HL-60/S4 treated with phorbol 12-myristate 13-acetate at 8.2 ng/mL for 4 days and 3 days (cell line): ENCODE data around the gene TBX20.
"Not testable (repeated sequence)": the region's sequence is repeated elsewhere in the genome, so short reads cannot be mapped to it uniquely, and the experiment has no call there.

Experiments
- in situ Hi-C: fragments of 300-500 bp; cut with MboI; formaldehyde crosslinking; loops from 2 replicates; pipeline ENCODE4 v1.15.0; 2022; ENCODE audit warnings: low sequenced_read_pairs

The TBX20 gene

GRCh38 chr7:35222445-35222844, 31.5 kb downstream of the TBX20 start:
- in situ Hi-C loops: not testable (repeated sequence)

- in situ Hi-C loops: not testable (repeated sequence)
Measured at GRCh38 chr7:35220176-35220575, 33.7 kb downstream of the TBX20 start.

- in situ Hi-C loops: not testable (repeated sequence)
Measured at GRCh38 chr7:35216033-35216432, 37.9 kb downstream of the TBX20 start.

- in situ Hi-C loops: not testable (repeated sequence)
Measured at GRCh38 chr7:35215063-35215462, 38.8 kb downstream of the TBX20 start.

GRCh38 chr7:35206924-35207323, 47.0 kb downstream of the TBX20 start:
- in situ Hi-C loops: not testable (repeated sequence)

- in situ Hi-C loops: not testable (repeated sequence)
Measured at GRCh38 chr7:35204850-35205249, 49.0 kb downstream of the TBX20 start.

- in situ Hi-C loops: not testable (repeated sequence)
Measured at GRCh38 chr7:35204031-35204430, 49.9 kb downstream of the TBX20 start.

- in situ Hi-C loops: not testable (repeated sequence)
Measured at GRCh38 chr7:35202353-35202752, 51.5 kb downstream of the TBX20 start.

- in situ Hi-C loops: not testable (repeated sequence)
Measured at GRCh38 chr7:35200170-35200569, 53.7 kb downstream of the TBX20 start.

GRCh38 chr7:35198370-35199140, 55.3 kb downstream of the TBX20 start:
- in situ Hi-C loops: not testable (repeated sequence)

GRCh38 chr7:35191571-35191970, 62.3 kb downstream of the TBX20 start:
- in situ Hi-C loops: not testable (repeated sequence)

GRCh38 chr7:35190146-35190773, 63.6 kb downstream of the TBX20 start:
- in situ Hi-C loops: not testable (repeated sequence)

- in situ Hi-C loops: not testable (repeated sequence)
Measured at GRCh38 chr7:35186751-35187150, 67.1 kb downstream of the TBX20 start.

GRCh38 chr7:35185908-35186731, 67.8 kb downstream of the TBX20 start:
- in situ Hi-C loops: no loop called here

- in situ Hi-C loops: not testable (repeated sequence)
Measured at GRCh38 chr7:35185578-35185907, 68.4 kb downstream of the TBX20 start.

GRCh38 chr7:35184961-35185360, 68.9 kb downstream of the TBX20 start:
- in situ Hi-C loops: not testable (repeated sequence)

- in situ Hi-C loops: not testable (repeated sequence)
Measured at GRCh38 chr7:35183873-35184503, 69.9 kb downstream of the TBX20 start.

- in situ Hi-C loops: not testable (repeated sequence)
Measured at GRCh38 chr7:35180665-35181064, 73.2 kb downstream of the TBX20 start.

- in situ Hi-C loops: not testable (repeated sequence)
Measured at GRCh38 chr7:35173176-35173575, 80.7 kb downstream of the TBX20 start.

GRCh38 chr7:35172131-35172530, 81.8 kb downstream of the TBX20 start:
- in situ Hi-C loops: not testable (repeated sequence)

GRCh38 chr7:35167658-35168057, 86.2 kb downstream of the TBX20 start:
- in situ Hi-C loops: not testable (repeated sequence)
